Right renal pelvis (tissue), 4 donors: ENCODE results near the gene NTRK3. TPM values are rescaled to one million over a fixed set of nuclear protein-coding genes. Genes with fewer than 3 reads are reported as not detected.
A peak's percentile ranks its signal among the peaks of the same experiment; 100 is the strongest.

Source experiments
- DNase-seq, 4 donors: peaks; one replicate each; pipeline ENCODE4 v3.0.0-alpha.2; 2013; ENCODE audit warnings: low read depth in 4 of 4, low spot score in 3 of 4, missing footprints in 1 of 4
- polyA plus RNA-seq, 4 donors: library from polyadenylated mRNA; unstranded; fragments of 120-200 nt; gene quantifications; one replicate each; pipeline ENCODE4 v1.2.1, GENCODE V29; 2013; ENCODE audit not compliant: insufficient read length in 4 of 4

The NTRK3 gene
- polyA plus RNA-seq, 4 donors: 9.3 to 15.6 (median 13.5) TPM

DNA sequence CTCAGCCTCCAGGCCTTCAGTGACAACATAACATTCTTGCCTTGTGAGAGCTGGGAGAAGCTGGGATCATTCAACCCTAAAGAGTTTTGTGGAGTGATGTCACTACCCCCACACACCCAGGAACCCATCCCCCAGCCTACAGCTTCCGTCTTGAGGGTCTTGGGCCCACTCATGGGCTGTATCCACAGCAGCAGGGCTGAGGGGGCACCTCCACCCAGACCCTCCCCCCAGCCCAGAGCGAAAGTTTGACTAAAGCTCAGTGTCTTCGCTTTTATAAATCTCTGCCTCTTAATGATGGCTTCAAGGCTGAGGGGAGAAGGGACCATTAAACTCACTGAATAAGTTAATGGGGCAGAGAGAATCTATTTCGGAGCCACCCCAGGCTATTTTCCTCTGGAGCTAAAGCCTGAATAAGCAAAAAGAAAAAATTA lies 23.8 kb downstream of the NTRK3 start:
- DNase-seq: peak in 1 of 4 donors; percentile 48

GRCh38 chr15:88231909-88232644 lies 24.5 kb downstream of the NTRK3 start:
- no peak for DNase-seq

DNA sequence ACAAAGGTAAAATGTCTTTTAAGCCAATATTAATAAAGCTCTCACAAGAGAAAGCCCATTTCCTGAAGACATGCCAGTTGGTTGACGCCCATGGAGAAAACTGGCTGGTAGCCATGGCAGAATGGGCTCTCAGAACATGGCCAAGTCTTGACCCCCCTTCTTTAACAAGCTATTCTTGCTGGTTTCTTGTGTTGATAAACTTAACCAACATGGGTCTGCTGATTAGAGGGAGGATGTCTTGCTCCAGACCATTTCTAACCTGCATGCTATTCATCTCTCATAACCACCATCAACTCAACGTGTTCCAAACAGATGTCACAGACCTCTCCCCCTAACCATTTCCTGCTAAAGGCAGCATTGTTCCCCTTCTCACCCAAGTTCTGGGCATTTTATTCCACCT lies 25.7 kb downstream of the NTRK3 start:
- no peak for DNase-seq

- DNase-seq: no peak
Measured at GRCh38 chr15:88225461-88225860, 31.1 kb downstream of the NTRK3 start.

DNA sequence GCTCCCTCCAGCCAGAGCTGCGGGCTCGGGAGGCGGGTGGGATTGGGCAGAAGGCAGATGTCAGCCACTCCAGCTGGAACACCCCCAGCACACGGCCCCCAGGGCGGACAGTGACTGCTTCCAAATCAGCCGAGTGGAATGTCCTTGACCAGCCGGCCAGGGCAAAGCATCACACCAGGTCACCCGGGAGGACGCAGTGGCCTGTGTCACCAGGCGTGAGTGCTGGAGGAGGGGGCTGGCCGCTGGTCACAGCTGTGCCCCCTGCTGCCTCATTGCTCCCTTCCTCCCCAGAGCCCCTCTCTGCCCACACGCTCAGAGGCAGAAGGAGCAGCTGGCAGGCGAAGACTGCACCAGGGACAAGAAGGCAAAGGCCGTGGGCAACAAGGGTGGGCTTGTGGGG lies 33.5 kb downstream of the NTRK3 start:
- no peak for DNase-seq

DNA sequence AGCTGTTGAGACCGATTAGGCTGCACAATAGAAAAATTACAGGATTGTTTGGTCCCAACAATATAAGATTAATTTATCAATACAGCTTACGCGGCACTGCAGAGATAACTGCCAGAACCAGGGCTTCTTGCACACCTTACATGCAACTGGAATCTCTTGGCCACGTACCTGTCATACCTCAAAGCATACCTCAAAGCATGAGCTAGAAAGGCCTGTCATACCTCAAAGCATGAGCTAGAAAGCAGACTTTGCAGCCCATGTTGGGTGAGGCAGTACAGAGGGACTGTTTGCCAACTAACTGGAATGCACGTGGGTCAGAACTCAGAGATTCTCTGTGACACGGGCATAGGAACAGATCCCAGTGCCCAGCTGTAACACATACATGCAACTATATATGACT lies 34.7 kb downstream of the NTRK3 start:
- no peak for DNase-seq

GRCh38 chr15:88220443-88221335 lies 35.9 kb downstream of the NTRK3 start:
- DNase-seq: no peak

- no peak for DNase-seq
Measured at GRCh38 chr15:88219623-88220022, 36.9 kb downstream of the NTRK3 start.

DNA sequence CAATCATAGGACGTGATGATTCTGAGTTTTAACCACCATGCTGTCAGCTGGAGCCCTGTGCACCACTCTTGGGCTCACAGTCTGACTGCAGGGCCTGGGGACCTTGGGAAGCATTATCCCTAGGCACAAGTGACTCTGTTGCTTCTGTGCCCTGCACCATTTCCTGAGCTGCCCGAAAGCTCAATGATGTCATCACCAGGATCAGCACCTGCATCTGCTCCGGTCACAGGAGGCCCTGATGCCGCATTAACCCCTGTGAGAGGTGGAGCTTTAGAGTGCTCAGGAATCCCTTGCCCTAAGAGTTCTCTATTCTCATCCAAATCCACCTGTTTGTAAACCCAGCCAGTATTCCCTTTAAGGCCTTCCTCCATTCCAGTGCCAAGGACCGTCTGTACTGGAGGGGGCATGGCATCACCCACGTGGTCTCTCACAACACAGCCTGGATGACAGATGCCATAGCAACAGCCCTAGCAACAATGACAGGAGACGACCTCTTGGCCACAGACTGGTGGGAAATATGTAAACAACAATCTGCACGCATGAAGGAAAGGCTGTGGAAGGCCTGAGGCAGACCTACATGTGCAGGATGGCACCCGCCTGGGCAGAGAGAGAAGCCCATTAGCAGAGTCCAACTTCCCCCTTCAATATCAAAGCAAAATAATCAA lies 37.9 kb downstream of the NTRK3 start:
- no peak for DNase-seq

- no peak for DNase-seq
Measured at GRCh38 chr15:88215066-88215648, 41.4 kb downstream of the NTRK3 start.

DNA sequence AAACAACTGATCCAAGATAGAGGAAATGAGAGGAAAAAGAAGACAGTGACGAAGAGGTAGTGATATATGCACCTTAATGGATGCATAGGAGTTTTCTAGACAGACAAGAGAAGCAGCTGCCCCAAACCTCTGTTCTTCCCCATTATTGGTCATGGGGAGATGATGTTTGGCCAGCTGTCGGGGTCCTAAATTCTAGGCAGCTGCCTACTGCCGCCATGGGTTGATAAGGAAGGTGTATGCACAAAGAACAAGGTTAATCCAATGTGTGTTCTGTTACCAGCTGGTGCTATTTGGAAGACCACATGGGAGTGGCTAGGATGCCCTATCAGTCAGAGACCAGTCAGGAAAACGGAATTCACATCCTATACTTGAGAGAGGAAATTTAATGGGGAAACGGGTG lies 47.4 kb downstream of the NTRK3 start:
- no peak for DNase-seq

GRCh38 chr15:88208396-88208795 lies 48.1 kb downstream of the NTRK3 start:
- no peak for DNase-seq

- no peak for DNase-seq
Measured at GRCh38 chr15:88207565-88207964, 49.0 kb downstream of the NTRK3 start.

GRCh38 chr15:88204584-88204983 lies 52.0 kb downstream of the NTRK3 start:
- no peak for DNase-seq

DNA sequence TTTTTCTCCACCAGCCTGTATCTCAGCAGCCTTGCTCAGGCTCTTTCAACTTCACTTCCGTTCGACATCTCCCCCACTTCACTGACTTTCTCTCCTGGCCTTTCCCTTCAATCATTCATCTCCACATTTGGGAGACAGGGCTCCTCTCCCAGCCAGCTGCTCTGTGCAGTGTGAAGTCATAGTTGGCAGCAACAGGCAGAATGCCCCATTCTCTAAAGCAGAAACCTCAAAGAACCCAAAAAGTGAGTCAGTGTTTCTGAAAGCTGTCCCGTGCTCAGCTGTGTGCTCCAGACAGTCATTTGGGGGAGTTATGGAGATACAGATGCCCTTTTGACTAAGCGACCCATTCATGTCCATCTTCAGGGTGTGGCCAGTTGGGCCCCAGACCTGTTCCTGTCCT lies 54.3 kb downstream of the NTRK3 start:
- no peak for DNase-seq

DNA sequence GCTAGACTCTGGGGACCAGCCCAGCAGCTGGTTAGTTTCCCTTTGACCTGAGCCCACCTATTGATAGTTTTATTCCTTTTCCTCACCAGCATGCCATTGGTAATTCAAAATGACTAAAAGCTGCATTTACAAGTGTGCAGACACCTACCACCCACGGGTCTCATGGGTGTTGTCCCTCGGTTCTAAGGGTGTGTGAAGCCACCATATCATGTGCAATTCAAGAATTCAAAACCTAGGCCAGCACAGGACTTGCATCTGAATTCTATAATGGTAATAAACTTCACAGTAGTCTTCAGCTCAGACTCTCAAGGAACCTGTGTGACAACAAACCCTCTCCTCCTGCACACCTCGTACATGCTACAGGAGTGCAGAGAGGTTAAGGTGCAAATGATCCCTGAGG lies 55.3 kb downstream of the NTRK3 start:
- DNase-seq: no peak

DNA sequence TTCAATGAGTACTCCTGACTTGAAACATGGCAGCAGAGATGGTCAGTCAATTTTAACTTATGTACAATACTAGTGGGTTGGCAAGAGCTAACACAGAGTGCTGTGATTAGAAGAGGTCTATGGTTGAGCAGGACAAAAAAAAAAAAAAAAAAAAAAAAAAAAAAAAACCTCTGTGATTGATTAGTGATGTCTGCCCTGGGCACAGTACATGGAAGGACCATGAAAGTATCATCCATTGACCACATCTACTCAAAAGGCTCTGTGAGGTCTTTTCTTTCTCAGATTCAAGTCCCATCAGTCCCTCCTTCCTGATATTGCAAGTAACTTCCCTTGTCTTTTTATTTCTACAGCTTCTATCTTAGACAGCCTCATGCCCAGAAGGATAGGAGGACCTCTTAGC lies 59.6 kb downstream of the NTRK3 start:
- DNase-seq: no peak

DNA sequence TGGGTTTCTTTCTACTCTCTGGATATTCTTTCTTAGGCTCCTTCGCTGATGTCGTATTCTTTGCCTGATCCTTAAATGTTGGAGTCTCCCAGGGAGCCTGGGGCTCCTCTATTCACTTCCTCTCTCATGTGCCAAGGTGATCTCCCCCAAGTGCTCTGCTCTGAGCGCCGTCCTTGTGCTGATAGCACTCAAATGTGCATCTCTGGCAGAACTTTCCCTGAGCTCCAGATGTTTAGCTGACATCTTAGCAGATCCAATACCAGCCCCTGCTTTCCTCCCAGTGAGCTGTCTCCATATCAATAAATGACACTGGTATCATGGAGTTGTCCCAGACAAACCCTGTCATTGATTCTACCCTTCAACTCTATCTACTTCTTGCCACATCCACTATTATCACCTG lies 62.4 kb downstream of the NTRK3 start:
- no peak for DNase-seq

DNA sequence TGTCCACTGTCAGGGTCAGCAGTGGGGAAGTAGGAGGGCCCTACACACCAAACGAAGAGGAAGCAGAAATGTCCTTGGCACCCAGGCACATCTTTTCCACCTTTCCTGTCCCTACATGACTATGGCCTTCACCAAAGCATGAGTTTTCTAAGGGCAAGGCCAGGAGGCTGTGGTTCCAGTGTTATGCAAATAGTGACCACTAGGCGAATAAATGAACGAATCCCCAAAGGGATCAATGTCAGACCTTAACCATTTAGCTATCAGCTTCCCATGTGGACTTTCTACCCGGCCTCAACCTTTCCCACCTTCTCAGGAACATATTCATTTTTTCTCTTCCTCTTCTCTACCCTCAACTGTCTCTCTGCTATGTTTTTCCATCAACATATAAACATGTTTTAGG lies 63.1 kb downstream of the NTRK3 start:
- no peak for DNase-seq

GRCh38 chr15:88191812-88192165 lies 64.8 kb downstream of the NTRK3 start:
- no peak for DNase-seq

GRCh38 chr15:88190232-88190631 lies 66.3 kb downstream of the NTRK3 start:
- no peak for DNase-seq
